ENCODE data around the gene PPIP5K2.

The PPIP5K2 gene

DNA sequence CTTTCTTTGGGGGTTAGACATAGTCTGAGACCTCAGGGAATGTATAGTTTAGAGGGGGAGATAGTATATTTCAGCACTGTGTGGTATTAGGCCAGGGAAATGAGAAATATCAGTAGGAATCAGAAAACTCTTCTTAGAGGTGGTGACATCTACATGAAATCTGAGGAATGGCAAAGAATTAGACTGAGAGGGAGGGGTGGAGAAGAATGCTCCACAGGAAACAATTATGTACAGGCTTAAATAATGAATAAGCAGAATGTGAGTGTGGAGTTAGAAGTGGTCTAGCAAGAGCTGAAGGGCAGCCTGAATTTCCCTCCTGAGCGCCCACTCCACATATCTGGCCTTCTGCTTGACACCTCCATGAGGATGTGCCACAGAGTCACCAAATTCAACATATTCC lies 134.8 kb downstream of the PPIP5K2 start:
- DNase-seq (ENCODE audit: low read depth), result no peak
- no peak overlapping the region for H3K4me3 ChIP-seq (ENCODE audit: low read depth, low read length)
- TF ChIP-seq, protein P1, sequence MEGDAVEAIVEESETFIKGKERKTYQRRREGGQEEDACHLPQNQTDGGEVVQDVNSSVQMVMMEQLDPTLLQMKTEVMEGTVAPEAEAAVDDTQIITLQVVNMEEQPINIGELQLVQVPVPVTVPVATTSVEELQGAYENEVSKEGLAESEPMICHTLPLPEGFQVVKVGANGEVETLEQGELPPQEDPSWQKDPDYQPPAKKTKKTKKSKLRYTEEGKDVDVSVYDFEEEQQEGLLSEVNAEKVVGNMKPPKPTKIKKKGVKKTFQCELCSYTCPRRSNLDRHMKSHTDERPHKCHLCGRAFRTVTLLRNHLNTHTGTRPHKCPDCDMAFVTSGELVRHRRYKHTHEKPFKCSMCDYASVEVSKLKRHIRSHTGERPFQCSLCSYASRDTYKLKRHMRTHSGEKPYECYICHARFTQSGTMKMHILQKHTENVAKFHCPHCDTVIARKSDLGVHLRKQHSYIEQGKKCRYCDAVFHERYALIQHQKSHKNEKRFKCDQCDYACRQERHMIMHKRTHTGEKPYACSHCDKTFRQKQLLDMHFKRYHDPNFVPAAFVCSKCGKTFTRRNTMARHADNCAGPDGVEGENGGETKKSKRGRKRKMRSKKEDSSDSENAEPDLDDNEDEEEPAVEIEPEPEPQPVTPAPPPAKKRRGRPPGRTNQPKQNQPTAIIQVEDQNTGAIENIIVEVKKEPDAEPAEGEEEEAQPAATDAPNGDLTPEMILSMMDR (IDR thresholded peaks at IDR 0.05; ENCODE audit: low read depth, low read length, missing control alignments), result no peak

DNA sequence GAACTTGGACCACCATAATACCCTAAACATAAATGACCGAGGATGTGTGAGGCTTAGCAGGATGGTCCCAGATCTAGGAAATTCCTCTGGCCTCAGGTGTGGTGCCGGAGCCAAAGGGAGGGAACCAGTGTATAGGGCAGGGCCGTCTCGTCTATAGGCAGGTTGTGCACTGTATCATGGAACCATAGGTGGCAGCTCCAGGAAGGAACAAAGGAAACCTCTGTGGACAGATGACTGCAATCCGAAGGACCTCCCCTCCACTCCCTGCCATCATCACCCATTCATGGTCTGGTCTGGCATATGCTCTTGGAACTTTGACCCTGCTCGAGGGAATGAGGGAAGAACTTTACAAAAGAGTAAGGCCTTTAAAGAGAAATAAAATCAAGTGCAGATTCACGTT lies 135.6 kb downstream of the PPIP5K2 start:
- DNase-seq (ENCODE audit: low read depth), result no peak
- TF ChIP-seq, protein P1 (IDR thresholded peaks at IDR 0.05; ENCODE audit: low read depth, low read length, missing control alignments), result no peak
- no peak overlapping the region for H3K4me3 ChIP-seq (ENCODE audit: low read depth, low read length)

DNA sequence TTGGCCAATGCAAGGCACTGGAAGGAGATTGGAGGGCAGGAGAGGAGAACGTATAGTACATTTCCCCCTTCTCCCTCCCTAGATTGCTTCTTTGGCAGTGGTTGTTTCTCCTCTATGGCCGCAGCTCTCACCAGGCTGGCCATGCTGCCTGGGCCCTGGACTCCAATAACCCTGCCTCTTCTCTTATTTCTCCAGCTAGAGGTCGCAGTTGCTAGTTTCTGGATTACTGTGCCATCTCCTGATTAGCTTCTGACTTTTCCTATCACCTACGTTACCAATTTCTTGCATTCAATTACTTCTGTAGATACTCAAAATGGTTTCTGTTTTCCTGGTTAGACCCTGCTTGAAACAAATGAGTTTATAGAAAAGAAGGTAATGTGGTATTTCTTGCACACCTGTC lies 136.1 kb downstream of the PPIP5K2 start:
- no peak for DNase-seq (ENCODE audit: low read depth)
- no peak overlapping the region for H3K4me3 ChIP-seq (ENCODE audit: low read depth, low read length)
- TF ChIP-seq, protein P1 (IDR thresholded peaks at IDR 0.05; ENCODE audit: low read depth, low read length, missing control alignments), result peak; percentile 36

DNA sequence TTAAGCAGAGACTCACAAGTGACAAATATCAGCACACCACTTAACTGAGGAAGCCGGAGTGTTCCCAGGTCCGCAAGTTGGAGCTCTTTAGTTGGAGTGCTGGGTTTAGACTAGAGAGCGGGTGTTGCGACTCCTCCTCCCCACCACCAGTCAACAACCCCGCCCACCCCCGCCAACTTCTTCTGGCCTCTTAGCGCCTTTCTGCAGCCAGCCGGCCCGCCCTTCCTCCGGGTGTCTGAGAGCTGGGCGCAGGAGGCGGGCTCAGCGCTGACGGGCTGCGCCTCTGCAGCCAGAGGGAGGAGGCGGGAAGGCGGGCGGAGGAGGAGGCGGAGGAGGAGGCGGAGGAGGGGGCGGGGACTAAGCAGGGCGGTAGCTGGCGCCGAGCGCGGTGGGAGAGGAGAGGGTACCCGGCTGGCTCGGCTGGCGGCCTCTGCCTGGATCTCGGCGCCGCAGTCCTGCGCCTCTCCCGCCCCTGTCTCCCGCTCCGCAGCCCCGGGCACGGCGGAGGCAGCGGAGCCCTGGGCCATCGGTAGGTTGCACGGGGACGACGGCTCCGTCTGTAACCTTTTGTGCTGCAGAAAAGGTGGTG lies 138.4 kb downstream of the PPIP5K2 start, which contains the start of gene MACIR:
Gene MACIR, plus strand, starts transcription at position 396 of the 589 bp plus-strand sequence. CDS start 17,157 bp downstream, outside the sequence.
- peak within 1 kb of the TSS; percentile 98 for H3K4me3 ChIP-seq (ENCODE audit: low read depth, low read length)
- TF ChIP-seq, protein P1 (IDR thresholded peaks at IDR 0.05; ENCODE audit: low read depth, low read length, missing control alignments), result no peak
- DNase-seq (ENCODE audit: low read depth), result peak; percentile 93

DNA sequence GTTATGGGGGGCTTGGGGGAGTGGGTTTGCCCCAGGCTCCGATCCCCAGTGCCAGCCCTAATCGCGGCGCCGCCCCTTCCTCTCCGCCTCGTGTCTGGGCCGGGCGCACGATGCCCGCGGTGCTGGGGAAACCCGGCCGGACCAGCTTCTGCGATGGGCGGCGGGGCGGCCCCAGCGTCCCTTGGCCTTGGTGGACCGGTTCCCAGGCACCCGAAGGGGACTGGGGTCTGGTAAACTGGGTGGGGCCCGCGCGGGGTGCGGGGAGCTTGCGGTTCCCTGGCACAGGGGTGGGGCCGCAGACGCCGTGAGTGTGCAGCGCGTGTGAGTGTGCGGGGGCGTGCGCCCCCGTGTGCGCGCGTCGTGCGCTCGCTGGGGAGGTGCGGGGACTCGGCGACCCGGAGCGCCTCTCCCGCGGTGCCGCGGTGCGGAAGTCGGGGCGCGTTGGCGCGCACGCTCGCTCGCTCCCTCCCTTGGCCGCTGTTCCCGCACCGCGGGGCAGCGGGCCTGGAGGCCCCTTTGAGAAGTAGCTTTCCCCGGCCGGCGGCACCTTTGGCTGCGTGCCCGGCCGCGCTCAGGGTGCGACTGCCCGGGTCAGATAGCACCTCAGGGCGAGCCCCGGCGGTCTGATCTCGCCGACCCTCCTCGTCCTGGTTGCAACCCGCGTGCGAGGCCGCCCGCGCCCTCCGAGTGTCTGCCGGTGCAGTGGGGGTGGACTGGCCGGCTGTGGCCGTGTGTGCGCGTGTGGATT lies 139.0 kb downstream of the PPIP5K2 start:
- no peak for DNase-seq (ENCODE audit: low read depth)
- TF ChIP-seq, protein P1 (IDR thresholded peaks at IDR 0.05; ENCODE audit: low read depth, low read length, missing control alignments), result no peak
- H3K4me3 ChIP-seq (ENCODE audit: low read depth, low read length), result peak overlapping the region; percentile 98

DNA sequence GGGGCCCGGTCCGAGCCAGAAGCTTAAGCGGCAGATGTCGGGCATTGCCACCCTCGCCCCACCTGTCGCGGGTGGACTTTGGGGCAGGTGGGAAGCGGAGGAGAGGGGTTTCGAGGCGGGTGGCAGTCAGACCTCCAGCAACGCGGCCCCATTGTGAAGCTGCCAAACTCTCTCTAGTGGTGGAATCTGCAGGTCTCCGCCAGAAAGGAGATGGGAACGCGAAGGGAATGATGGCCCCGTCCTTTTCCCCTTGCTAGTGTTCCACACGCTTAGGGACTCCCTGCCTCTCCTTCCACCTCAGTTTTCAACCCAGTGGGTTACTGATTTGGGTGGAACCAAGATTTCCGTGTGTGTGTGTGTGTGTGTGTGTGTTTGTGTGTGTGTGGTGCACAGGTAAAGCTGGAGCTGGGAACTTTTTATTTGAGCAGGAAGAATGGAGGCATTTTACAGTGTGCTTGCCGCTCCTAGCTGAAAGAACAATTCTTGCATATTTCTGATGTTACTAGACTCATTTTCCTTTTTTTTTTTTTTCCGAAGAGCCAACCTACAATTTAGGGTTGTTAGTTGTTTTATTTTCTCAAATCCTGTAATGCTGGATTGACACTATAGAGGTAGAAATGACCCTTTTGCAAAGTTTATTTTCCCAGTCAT lies 139.7 kb downstream of the PPIP5K2 start:
- DNase-seq (ENCODE audit: low read depth), result no peak
- TF ChIP-seq, protein P1 (IDR thresholded peaks at IDR 0.05; ENCODE audit: low read depth, low read length, missing control alignments), result no peak
- peak overlapping the region; percentile 98 for H3K4me3 ChIP-seq (ENCODE audit: low read depth, low read length)

Measured in GM12864 (cell line).